ENCODE results near the gene TMEM132C.

The TMEM132C gene

DNA sequence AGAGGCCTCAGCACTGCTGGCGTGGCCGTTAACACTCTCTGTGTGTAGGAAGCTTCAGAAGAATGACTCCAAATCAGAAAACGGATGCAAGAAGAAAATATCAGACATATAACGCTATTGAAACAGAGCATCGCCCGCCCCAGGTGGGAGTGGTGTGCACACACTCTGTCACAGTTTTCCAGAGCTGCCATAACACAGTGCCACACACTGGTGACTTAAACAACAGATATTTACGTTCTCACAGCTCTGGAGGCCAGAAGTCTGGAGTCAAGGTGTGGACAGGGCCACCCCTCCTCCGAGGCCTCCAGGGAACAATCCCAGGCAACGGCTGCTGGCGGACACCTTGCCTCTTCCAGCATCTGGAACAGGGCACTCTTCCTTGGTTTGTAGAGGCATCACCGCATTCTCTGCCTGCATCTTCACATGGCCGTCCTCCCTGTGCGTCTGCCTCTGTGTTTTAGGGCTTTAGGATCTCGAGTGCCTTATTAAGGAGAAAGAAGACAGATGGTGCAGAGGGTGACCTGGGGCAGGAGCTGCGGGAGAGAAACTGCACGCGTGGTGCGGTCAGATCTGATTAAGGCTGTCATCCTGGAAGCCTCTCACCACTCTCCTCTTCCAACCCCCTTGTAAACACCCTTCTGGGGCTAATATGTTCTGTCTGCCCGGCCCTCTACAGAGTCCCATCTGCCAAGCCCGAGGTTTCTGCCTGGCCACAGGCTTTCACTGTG, 415.7 kb downstream of the TMEM132C start:
- no peak overlapping the region for H3K27ac ChIP-seq
- TF ChIP-seq ZFX (IDR thresholded peaks at IDR 0.05; ENCODE audit: borderline replicate concordance) (no peak), CTCF (IDR thresholded peaks at IDR 0.05) (no peak)

GRCh38 chr12:128684352-128684751, 417.4 kb downstream of the TMEM132C start:
- no peak for TF ChIP-seq CTCF (IDR thresholded peaks at IDR 0.05)
- no peak for TF ChIP-seq ZFX (IDR thresholded peaks at IDR 0.05; ENCODE audit: borderline replicate concordance)
- no peak overlapping the region for H3K27ac ChIP-seq

GRCh38 chr12:128685903-128686475, 419.0 kb downstream of the TMEM132C start:
- H3K27ac ChIP-seq: no peak overlapping the region
- TF ChIP-seq ZFX (IDR thresholded peaks at IDR 0.05; ENCODE audit: borderline replicate concordance) (no peak), CTCF (IDR thresholded peaks at IDR 0.05) (no peak)

DNA sequence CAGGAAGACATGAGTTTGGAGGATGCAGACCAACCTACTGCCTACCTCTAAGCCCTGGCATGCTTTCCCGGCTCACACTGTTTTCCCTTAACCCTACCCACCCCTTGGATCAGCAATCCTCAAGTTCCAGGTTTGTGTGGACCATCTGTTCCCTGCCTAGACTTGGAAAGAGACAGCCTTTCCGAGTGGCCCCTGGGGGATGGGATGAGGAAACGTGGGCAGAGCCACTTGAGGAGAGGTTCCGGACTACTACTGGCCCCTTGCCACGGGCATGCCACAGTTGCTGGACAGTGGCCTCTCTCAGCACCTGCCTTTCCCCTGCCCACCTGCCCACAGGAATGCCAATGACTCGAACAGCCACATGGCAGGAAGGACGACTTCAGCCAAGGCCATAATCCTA, 420.9 kb downstream of the TMEM132C start:
- no peak overlapping the region for H3K27ac ChIP-seq
- no peak for TF ChIP-seq CTCF (IDR thresholded peaks at IDR 0.05)
- TF ChIP-seq ZFX (IDR thresholded peaks at IDR 0.05; ENCODE audit: borderline replicate concordance): no peak

GRCh38 chr12:128690641-128691040, 423.7 kb downstream of the TMEM132C start:
- TF ChIP-seq CTCF (IDR thresholded peaks at IDR 0.05): no peak
- TF ChIP-seq ZFX (IDR thresholded peaks at IDR 0.05; ENCODE audit: borderline replicate concordance): no peak
- H3K27ac ChIP-seq: no peak overlapping the region

- TF ChIP-seq ZFX (IDR thresholded peaks at IDR 0.05; ENCODE audit: borderline replicate concordance): no peak
- TF ChIP-seq CTCF (IDR thresholded peaks at IDR 0.05): no peak
Observed at GRCh38 chr12:128693115-128693514, 426.1 kb downstream of the TMEM132C start.

GRCh38 chr12:128693771-128694170, 426.8 kb downstream of the TMEM132C start:
- H3K27ac ChIP-seq: no peak overlapping the region
- TF ChIP-seq CTCF (IDR thresholded peaks at IDR 0.05) (no peak), ZFX (IDR thresholded peaks at IDR 0.05; ENCODE audit: borderline replicate concordance) (no peak)

More at GRCh38 chr12:128693115-128693514, 426.1 kb downstream of the TMEM132C start:
- H3K27ac ChIP-seq: no peak overlapping the region
